ENCODE data around the gene IER3.

Gene IER3

GRCh38 chr6:30720738-30721197, 23.6 kb downstream of the IER3 start:
- TF ChIP-seq TEAD4 (IDR thresholded peaks at IDR 0.05), result no peak
- TF ChIP-seq MAX (IDR thresholded peaks at IDR 0.05), result peak; percentile 29; the same call in 1 of the 2 replicates

GRCh38 chr6:30719791-30720737, 24.3 kb downstream of the IER3 start, which contains the start of gene TUBB:
TSS of gene TUBB (plus strand) at chr6:30720352. CDS start at chr6:30720507, 155 bp downstream.
- TF ChIP-seq ZBTB7A (IDR thresholded peaks at IDR 0.05; ENCODE audit: low read depth), result 0 out of 2 replicates have a peak, but pooled peaks have one; percentile 42
- peak; percentile 86 for TF ChIP-seq USF1 (IDR thresholded peaks at IDR 0.05)
- TF ChIP-seq TEAD4 (IDR thresholded peaks at IDR 0.05), result peak; percentile 72
- TF ChIP-seq EGR1 (IDR thresholded peaks at IDR 0.05), result no peak
- peak; percentile 98 for TF ChIP-seq TAF1 (IDR thresholded peaks at IDR 0.05; ENCODE audit: low read depth)
- TF ChIP-seq TCF12 (IDR thresholded peaks at IDR 0.05; ENCODE audit: low read depth), result peak; percentile 43; the same call in 1 of the 2 replicates
- no peak for TF ChIP-seq RAD21 (IDR thresholded peaks at IDR 0.05; ENCODE audit: low read depth)
- TF ChIP-seq NFIC (IDR thresholded peaks at IDR 0.05), result no peak
- TF ChIP-seq MAX (IDR thresholded peaks at IDR 0.05), result peak; percentile 75
- TF ChIP-seq CREB1 (IDR thresholded peaks at IDR 0.05; ENCODE audit: low read depth), result peak; percentile 49; the same call in 1 of the 2 replicates
- peak; percentile 61; the same call in 1 of the 2 replicates for TF ChIP-seq CEBPB (IDR thresholded peaks at IDR 0.05)
- TF ChIP-seq YY1 (IDR thresholded peaks at IDR 0.05; ENCODE audit: low read depth), result peak; percentile 72

- no peak for TF ChIP-seq CREB1 (IDR thresholded peaks at IDR 0.05; ENCODE audit: low read depth)
- no peak for TF ChIP-seq EGR1 (IDR thresholded peaks at IDR 0.05)
- no peak for TF ChIP-seq RAD21 (IDR thresholded peaks at IDR 0.05; ENCODE audit: low read depth)
- TF ChIP-seq TAF1 (IDR thresholded peaks at IDR 0.05; ENCODE audit: low read depth), result no peak
- no peak for TF ChIP-seq NFIC (IDR thresholded peaks at IDR 0.05)
- no peak for TF ChIP-seq YY1 (IDR thresholded peaks at IDR 0.05; ENCODE audit: low read depth)
- TF ChIP-seq MAX (IDR thresholded peaks at IDR 0.05), result no peak
- TF ChIP-seq EP300 (IDR thresholded peaks at IDR 0.05; ENCODE audit: borderline replicate concordance), result no peak
- TF ChIP-seq ZBTB7A (IDR thresholded peaks at IDR 0.05; ENCODE audit: low read depth), result no peak
- no peak for TF ChIP-seq CEBPB (IDR thresholded peaks at IDR 0.05)
Observed at GRCh38 chr6:30719356-30719755, 25.0 kb downstream of the IER3 start.

GRCh38 chr6:30717129-30717844, 27.1 kb downstream of the IER3 start, which contains the start of gene MDC1:
TSS of gene MDC1 (minus strand) at chr6:30717281. CDS start at chr6:30715175, 2,106 bp downstream.
- 0 out of 2 replicates have a peak, but pooled peaks have one; percentile 7 for TF ChIP-seq CEBPB (IDR thresholded peaks at IDR 0.05)
- peak; percentile 95 for TF ChIP-seq YY1 (IDR thresholded peaks at IDR 0.05; ENCODE audit: low read depth)
- TF ChIP-seq FOXM1 (IDR thresholded peaks at IDR 0.05; ENCODE audit: borderline replicate concordance, low read depth), result peak; percentile 92
- 0 out of 2 replicates have a peak, but pooled peaks have one; percentile 54 for TF ChIP-seq ZBTB7A (IDR thresholded peaks at IDR 0.05; ENCODE audit: low read depth)
- TF ChIP-seq USF1 (IDR thresholded peaks at IDR 0.05), result peak; percentile 50; the same call in 1 of the 2 replicates
- TF ChIP-seq NFIC (IDR thresholded peaks at IDR 0.05), result peak; percentile 51
- TF ChIP-seq MAX (IDR thresholded peaks at IDR 0.05), result peak; percentile 86
- peak; percentile 61 for TF ChIP-seq TEAD4 (IDR thresholded peaks at IDR 0.05)
- peak; percentile 87 for TF ChIP-seq TCF12 (IDR thresholded peaks at IDR 0.05; ENCODE audit: low read depth)
- TF ChIP-seq TAF1 (IDR thresholded peaks at IDR 0.05; ENCODE audit: low read depth), result peak; percentile 86
- TF ChIP-seq REST (IDR thresholded peaks at IDR 0.05; ENCODE audit: low read depth), result 0 out of 2 replicates have a peak, but pooled peaks have one; percentile 10
- peak; percentile 56 for TF ChIP-seq CREB1 (IDR thresholded peaks at IDR 0.05; ENCODE audit: low read depth)
- peak; percentile 47; the same call in 1 of the 2 replicates for TF ChIP-seq EP300 (IDR thresholded peaks at IDR 0.05; ENCODE audit: borderline replicate concordance)
- peak; percentile 49 for TF ChIP-seq EGR1 (IDR thresholded peaks at IDR 0.05)
- peak; percentile 23; the same call in 1 of the 2 replicates for TF ChIP-seq RAD21 (IDR thresholded peaks at IDR 0.05; ENCODE audit: low read depth)

GRCh38 chr6:30716879-30717128, 27.5 kb downstream of the IER3 start:
- TF ChIP-seq TAF1 (IDR thresholded peaks at IDR 0.05; ENCODE audit: low read depth) (no peak), REST (IDR thresholded peaks at IDR 0.05; ENCODE audit: low read depth) (no peak), EP300 (IDR thresholded peaks at IDR 0.05; ENCODE audit: borderline replicate concordance) (no peak), MAX (IDR thresholded peaks at IDR 0.05) (no peak), USF1 (IDR thresholded peaks at IDR 0.05) (no peak), YY1 (IDR thresholded peaks at IDR 0.05; ENCODE audit: low read depth) (no peak), ZBTB7A (IDR thresholded peaks at IDR 0.05; ENCODE audit: low read depth) (no peak), CREB1 (IDR thresholded peaks at IDR 0.05; ENCODE audit: low read depth) (no peak), NFIC (IDR thresholded peaks at IDR 0.05) (no peak; the same call in 1 of the 2 replicates), FOXM1 (IDR thresholded peaks at IDR 0.05; ENCODE audit: borderline replicate concordance, low read depth) (no peak), TEAD4 (IDR thresholded peaks at IDR 0.05) (no peak), TCF12 (IDR thresholded peaks at IDR 0.05; ENCODE audit: low read depth) (no peak), EGR1 (IDR thresholded peaks at IDR 0.05) (no peak)

All from Ishikawa (cell line).